ENCODE results near the gene LHCGR.
"Not testable (repeated sequence)": the region's sequence is repeated elsewhere in the genome, so short reads cannot be mapped to it uniquely, and the experiment has no call there.

Gene LHCGR

GRCh38 chr2:48713647-48714046, 41.9 kb downstream of the LHCGR start:
- peak overlapping the region; percentile 69 for H3K27ac ChIP-seq (ENCODE audit: low read length)
- peaks cover 24% of the 10 kb centered on the region for H3K4me1 ChIP-seq (ENCODE audit: control insufficient read depth, insufficient read depth, low read length)
- peak overlapping the region in 1 of 2 donors; percentile 36 for H3K4me3 ChIP-seq (ENCODE audit: low read length in 2 of 2)
- no peaks in the 10 kb centered on the region for H3K9me3 ChIP-seq (ENCODE audit: control insufficient read depth in 2 of 2, low read length in 2 of 2)
- H3K27me3 ChIP-seq (ENCODE audit: control insufficient read depth in 1 of 2, insufficient read depth in 2 of 2, low read length in 2 of 2), result no peaks in the 10 kb centered on the region
- peaks cover 0 to 2% of the 10 kb centered on the region in 2 donors for H3K36me3 ChIP-seq (ENCODE audit: control insufficient read depth in 2 of 2, insufficient read depth in 2 of 2, low read length in 2 of 2)
- H3K9ac ChIP-seq (ENCODE audit: low read length in 2 of 2), result peak overlapping the region; percentile 1 to 63

- Histone ChIP-seq H3K36me3 (ENCODE audit: control insufficient read depth in 2 of 2, insufficient read depth in 2 of 2, low read length in 2 of 2) (peaks cover 0 to 2% of the 10 kb centered on the region in 2 donors), H3K4me3 (ENCODE audit: low read length in 2 of 2) (no peak overlapping the region), H3K9ac (ENCODE audit: low read length in 2 of 2) (no peak overlapping the region), H3K4me1 (ENCODE audit: control insufficient read depth, insufficient read depth, low read length) (peaks cover 24% of the 10 kb centered on the region), H3K27me3 (ENCODE audit: control insufficient read depth in 1 of 2, insufficient read depth in 2 of 2, low read length in 2 of 2) (no peaks in the 10 kb centered on the region), H3K27ac (ENCODE audit: low read length) (no peak overlapping the region), H3K9me3 (ENCODE audit: control insufficient read depth in 2 of 2, low read length in 2 of 2) (no peaks in the 10 kb centered on the region)
Observed at GRCh38 chr2:48712151-48712550, 43.4 kb downstream of the LHCGR start.

GRCh38 chr2:48711343-48711742, 44.2 kb downstream of the LHCGR start:
- no peak overlapping the region for H3K27ac ChIP-seq (ENCODE audit: low read length)
- no peak overlapping the region for H3K4me3 ChIP-seq (ENCODE audit: low read length in 2 of 2)
- peaks cover 0 to 2% of the 10 kb centered on the region in 2 donors for H3K36me3 ChIP-seq (ENCODE audit: control insufficient read depth in 2 of 2, insufficient read depth in 2 of 2, low read length in 2 of 2)
- H3K9me3 ChIP-seq (ENCODE audit: control insufficient read depth in 2 of 2, low read length in 2 of 2), result no peaks in the 10 kb centered on the region
- no peaks in the 10 kb centered on the region for H3K27me3 ChIP-seq (ENCODE audit: control insufficient read depth in 1 of 2, insufficient read depth in 2 of 2, low read length in 2 of 2)
- no peak overlapping the region for H3K9ac ChIP-seq (ENCODE audit: low read length in 2 of 2)
- peaks cover 24% of the 10 kb centered on the region for H3K4me1 ChIP-seq (ENCODE audit: control insufficient read depth, insufficient read depth, low read length)

GRCh38 chr2:48709096-48710034, 46.2 kb downstream of the LHCGR start:
- no peaks in the 10 kb centered on the region for H3K9me3 ChIP-seq (ENCODE audit: control insufficient read depth in 2 of 2, low read length in 2 of 2)
- no peaks in the 10 kb centered on the region for H3K27me3 ChIP-seq (ENCODE audit: control insufficient read depth in 1 of 2, insufficient read depth in 2 of 2, low read length in 2 of 2)
- peaks cover 9% of the 10 kb centered on the region for H3K4me1 ChIP-seq (ENCODE audit: control insufficient read depth, insufficient read depth, low read length)
- no peak overlapping the region for H3K9ac ChIP-seq (ENCODE audit: low read length in 2 of 2)
- H3K27ac ChIP-seq (ENCODE audit: low read length), result no peak overlapping the region
- H3K4me3 ChIP-seq (ENCODE audit: low read length in 2 of 2), result no peak overlapping the region
- H3K36me3 ChIP-seq (ENCODE audit: control insufficient read depth in 2 of 2, insufficient read depth in 2 of 2, low read length in 2 of 2), result peaks cover 0 to 2% of the 10 kb centered on the region in 2 donors

GRCh38 chr2:48707466-48707865, 48.1 kb downstream of the LHCGR start:
- no peaks in the 10 kb centered on the region for H3K27me3 ChIP-seq (ENCODE audit: control insufficient read depth in 1 of 2, insufficient read depth in 2 of 2, low read length in 2 of 2)
- H3K9ac ChIP-seq (ENCODE audit: low read length in 2 of 2), result no peak overlapping the region
- H3K4me1 ChIP-seq (ENCODE audit: control insufficient read depth, insufficient read depth, low read length), result no peaks in the 10 kb centered on the region
- H3K27ac ChIP-seq (ENCODE audit: low read length), result no peak overlapping the region
- H3K9me3 ChIP-seq (ENCODE audit: control insufficient read depth in 2 of 2, low read length in 2 of 2), result no peaks in the 10 kb centered on the region
- H3K36me3 ChIP-seq (ENCODE audit: control insufficient read depth in 2 of 2, insufficient read depth in 2 of 2, low read length in 2 of 2), result peaks cover 0 to 2% of the 10 kb centered on the region in 2 donors
- H3K4me3 ChIP-seq (ENCODE audit: low read length in 2 of 2), result no peak overlapping the region

- H3K4me1 ChIP-seq (ENCODE audit: control insufficient read depth, insufficient read depth, low read length); H3K9me3 ChIP-seq (ENCODE audit: control insufficient read depth in 2 of 2, low read length in 2 of 2); H3K36me3 ChIP-seq (ENCODE audit: control insufficient read depth in 2 of 2, insufficient read depth in 2 of 2, low read length in 2 of 2); H3K27ac ChIP-seq (ENCODE audit: low read length); H3K27me3 ChIP-seq (ENCODE audit: control insufficient read depth in 1 of 2, insufficient read depth in 2 of 2, low read length in 2 of 2); H3K9ac ChIP-seq (ENCODE audit: low read length in 2 of 2); H3K4me3 ChIP-seq (ENCODE audit: low read length in 2 of 2): not testable (repeated sequence)
Observed at GRCh38 chr2:48703621-48704020, 51.9 kb downstream of the LHCGR start.

- Histone ChIP-seq H3K4me1 (ENCODE audit: control insufficient read depth, insufficient read depth, low read length) (peaks cover 7% of the 10 kb centered on the region), H3K9ac (ENCODE audit: low read length in 2 of 2) (no peak overlapping the region), H3K4me3 (ENCODE audit: low read length in 2 of 2) (no peak overlapping the region), H3K36me3 (ENCODE audit: control insufficient read depth in 2 of 2, insufficient read depth in 2 of 2, low read length in 2 of 2) (no peaks in the 10 kb centered on the region), H3K27ac (ENCODE audit: low read length) (no peak overlapping the region), H3K27me3 (ENCODE audit: control insufficient read depth in 1 of 2, insufficient read depth in 2 of 2, low read length in 2 of 2) (no peaks in the 10 kb centered on the region), H3K9me3 (ENCODE audit: control insufficient read depth in 2 of 2, low read length in 2 of 2) (no peaks in the 10 kb centered on the region)
Observed at GRCh38 chr2:48699348-48699930, 56.1 kb downstream of the LHCGR start.

- no peak overlapping the region for H3K9ac ChIP-seq (ENCODE audit: low read length in 2 of 2)
- H3K4me3 ChIP-seq (ENCODE audit: low read length in 2 of 2), result no peak overlapping the region
- no peaks in the 10 kb centered on the region for H3K36me3 ChIP-seq (ENCODE audit: control insufficient read depth in 2 of 2, insufficient read depth in 2 of 2, low read length in 2 of 2)
- H3K27ac ChIP-seq (ENCODE audit: low read length), result no peak overlapping the region
- peaks cover 16% of the 10 kb centered on the region for H3K4me1 ChIP-seq (ENCODE audit: control insufficient read depth, insufficient read depth, low read length)
- no peaks in the 10 kb centered on the region for H3K9me3 ChIP-seq (ENCODE audit: control insufficient read depth in 2 of 2, low read length in 2 of 2)
- no peaks in the 10 kb centered on the region for H3K27me3 ChIP-seq (ENCODE audit: control insufficient read depth in 1 of 2, insufficient read depth in 2 of 2, low read length in 2 of 2)
Observed at GRCh38 chr2:48696881-48697280, 58.6 kb downstream of the LHCGR start.

GRCh38 chr2:48695991-48696390, 59.5 kb downstream of the LHCGR start:
- no peaks in the 10 kb centered on the region for H3K36me3 ChIP-seq (ENCODE audit: control insufficient read depth in 2 of 2, insufficient read depth in 2 of 2, low read length in 2 of 2)
- peaks cover 16% of the 10 kb centered on the region for H3K4me1 ChIP-seq (ENCODE audit: control insufficient read depth, insufficient read depth, low read length)
- H3K9me3 ChIP-seq (ENCODE audit: control insufficient read depth in 2 of 2, low read length in 2 of 2), result no peaks in the 10 kb centered on the region
- H3K27me3 ChIP-seq (ENCODE audit: control insufficient read depth in 1 of 2, insufficient read depth in 2 of 2, low read length in 2 of 2), result no peaks in the 10 kb centered on the region
- H3K9ac ChIP-seq (ENCODE audit: low read length in 2 of 2), result no peak overlapping the region
- no peak overlapping the region for H3K4me3 ChIP-seq (ENCODE audit: low read length in 2 of 2)
- H3K27ac ChIP-seq (ENCODE audit: low read length), result no peak overlapping the region

GRCh38 chr2:48694149-48694548, 61.4 kb downstream of the LHCGR start:
- no peak overlapping the region for H3K4me3 ChIP-seq (ENCODE audit: low read length in 2 of 2)
- no peak overlapping the region for H3K27ac ChIP-seq (ENCODE audit: low read length)
- H3K36me3 ChIP-seq (ENCODE audit: control insufficient read depth in 2 of 2, insufficient read depth in 2 of 2, low read length in 2 of 2), result no peaks in the 10 kb centered on the region
- no peak overlapping the region for H3K9ac ChIP-seq (ENCODE audit: low read length in 2 of 2)
- no peaks in the 10 kb centered on the region for H3K27me3 ChIP-seq (ENCODE audit: control insufficient read depth in 1 of 2, insufficient read depth in 2 of 2, low read length in 2 of 2)
- H3K4me1 ChIP-seq (ENCODE audit: control insufficient read depth, insufficient read depth, low read length), result peaks cover 9% of the 10 kb centered on the region
- H3K9me3 ChIP-seq (ENCODE audit: control insufficient read depth in 2 of 2, low read length in 2 of 2), result no peaks in the 10 kb centered on the region

- H3K27ac ChIP-seq (ENCODE audit: low read length), result peak overlapping the region; percentile 25
- peaks cover 9% of the 10 kb centered on the region for H3K4me1 ChIP-seq (ENCODE audit: control insufficient read depth, insufficient read depth, low read length)
- no peaks in the 10 kb centered on the region for H3K27me3 ChIP-seq (ENCODE audit: control insufficient read depth in 1 of 2, insufficient read depth in 2 of 2, low read length in 2 of 2)
- no peak overlapping the region for H3K4me3 ChIP-seq (ENCODE audit: low read length in 2 of 2)
- no peak overlapping the region for H3K9ac ChIP-seq (ENCODE audit: low read length in 2 of 2)
- H3K9me3 ChIP-seq (ENCODE audit: control insufficient read depth in 2 of 2, low read length in 2 of 2), result no peaks in the 10 kb centered on the region
- H3K36me3 ChIP-seq (ENCODE audit: control insufficient read depth in 2 of 2, insufficient read depth in 2 of 2, low read length in 2 of 2), result no peaks in the 10 kb centered on the region
Observed at GRCh38 chr2:48693645-48694044, 61.9 kb downstream of the LHCGR start.
